ENCODE results near the gene EXT2.

EXT2 gene

GRCh38 chr11:44207292-44207691, 111.8 kb downstream of the EXT2 start:
- no peak for DNase-seq

DNA sequence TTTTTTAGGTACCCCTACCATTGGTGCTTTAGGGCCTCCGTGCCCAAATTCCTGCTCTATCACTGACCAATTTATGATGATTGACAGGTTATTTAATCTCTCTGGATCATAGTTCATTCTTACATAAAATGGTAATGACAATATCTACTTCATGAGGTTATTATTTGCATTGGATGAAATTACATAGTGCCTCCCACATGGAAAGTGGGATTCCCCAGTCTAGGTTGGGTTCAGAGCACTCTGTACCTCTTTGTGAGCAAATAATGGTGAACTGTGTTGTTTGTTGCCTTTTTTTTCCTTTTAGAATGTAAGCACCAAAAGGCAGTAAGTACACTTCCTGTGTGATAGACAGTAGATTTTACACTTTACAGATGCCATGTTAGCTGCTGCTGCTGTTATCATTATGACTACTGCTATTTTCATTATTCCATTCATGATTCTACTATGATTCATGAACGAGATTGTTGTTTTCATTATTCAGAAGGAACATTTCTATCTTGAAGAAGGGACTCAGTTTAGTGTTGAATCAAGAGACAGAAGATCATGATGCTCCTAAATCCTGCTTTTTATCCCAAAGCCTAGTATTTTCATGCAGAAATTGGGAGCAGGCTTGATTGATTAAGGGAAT, 113.6 kb downstream of the EXT2 start:
- no peak for DNase-seq

- no peak for DNase-seq
These were observed 116.7 kb downstream of the EXT2 start for GRCh38 chr11:44212128-44212527.

DNA sequence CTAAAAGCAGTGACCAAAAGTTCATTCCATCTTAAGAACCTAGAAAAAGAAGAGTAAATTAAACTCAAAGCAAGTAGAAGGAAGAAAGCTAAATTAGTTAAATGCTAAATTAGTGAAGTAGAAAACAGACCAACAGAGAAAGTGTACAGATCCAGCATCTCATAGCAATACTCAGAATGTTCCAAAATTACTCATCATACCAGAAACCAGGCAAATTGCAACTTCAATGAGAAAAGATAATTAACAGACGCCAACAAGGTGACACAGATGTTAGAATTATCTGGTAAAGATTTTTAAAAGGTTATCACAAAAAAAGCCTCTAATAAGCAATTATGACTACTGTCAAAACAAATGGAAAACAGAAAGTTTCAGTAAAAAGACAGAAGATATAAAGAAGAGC, 117.7 kb downstream of the EXT2 start:
- no peak for DNase-seq

DNA sequence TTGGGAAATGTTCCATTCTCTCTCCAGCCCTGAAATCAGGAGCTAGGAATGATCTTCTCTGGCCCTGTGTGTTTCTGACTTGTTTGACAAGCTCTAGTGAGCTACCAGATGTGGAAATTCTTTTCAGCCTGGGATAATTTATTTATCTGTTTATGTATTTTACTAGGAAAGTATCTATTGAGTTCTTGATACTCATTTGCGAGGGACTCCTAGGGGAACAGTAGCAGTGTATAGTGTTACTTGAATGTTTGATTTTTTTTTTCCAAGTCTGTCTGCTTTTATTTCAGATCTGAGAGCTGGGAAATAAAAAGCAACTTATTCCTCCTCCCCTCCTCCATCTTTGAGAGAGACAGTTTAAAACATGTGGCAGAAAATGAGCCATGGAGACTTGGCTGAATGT, 122.0 kb downstream of the EXT2 start:
- no peak for DNase-seq

GRCh38 chr11:44219830-44220796, 124.6 kb downstream of the EXT2 start:
- no peak for DNase-seq

- no peak for DNase-seq
These were observed 126.0 kb downstream of the EXT2 start for GRCh38 chr11:44221456-44221855.

DNA sequence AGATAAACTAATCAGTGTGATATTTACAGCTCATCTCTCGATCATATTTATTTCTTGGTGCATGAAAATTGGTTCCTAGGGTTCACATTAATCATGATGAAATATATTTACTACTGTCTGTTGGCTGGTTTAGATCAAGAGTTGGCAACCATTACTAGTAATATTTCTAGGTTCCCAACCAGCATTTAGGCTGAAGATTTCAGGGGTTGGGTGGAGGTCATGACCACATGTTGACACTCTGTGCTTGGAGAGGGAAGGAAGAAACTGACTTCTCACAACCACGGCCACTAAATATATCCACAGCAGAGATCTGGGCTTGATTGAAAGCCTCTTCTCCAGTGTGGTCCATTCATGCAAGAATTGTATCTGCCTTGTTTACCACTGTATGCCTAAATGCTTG, 126.5 kb downstream of the EXT2 start:
- no peak for DNase-seq

DNA sequence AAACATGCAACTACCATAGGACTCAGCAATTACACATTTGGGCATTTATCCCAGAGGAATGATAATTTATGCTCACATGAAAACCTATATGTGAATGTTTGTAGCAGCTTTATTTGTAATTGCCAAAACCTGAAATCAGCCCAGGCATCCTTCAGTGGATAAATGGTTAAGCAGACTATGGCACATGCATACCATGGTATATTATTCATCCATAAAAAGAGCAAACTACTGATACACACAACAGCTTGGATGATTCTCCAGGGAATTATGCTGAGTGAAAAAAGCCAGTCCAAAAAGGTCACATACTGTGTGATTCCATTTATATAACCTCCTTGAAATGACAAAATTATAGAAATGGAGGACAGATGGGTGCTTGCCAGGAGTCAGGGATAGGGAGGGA, 127.8 kb downstream of the EXT2 start:
- no peak for DNase-seq

- DNase-seq, result no peak
These were observed 129.5 kb downstream of the EXT2 start for GRCh38 chr11:44224867-44225501.

- no peak for DNase-seq
These were observed 131.0 kb downstream of the EXT2 start for GRCh38 chr11:44226490-44226889.

DNA sequence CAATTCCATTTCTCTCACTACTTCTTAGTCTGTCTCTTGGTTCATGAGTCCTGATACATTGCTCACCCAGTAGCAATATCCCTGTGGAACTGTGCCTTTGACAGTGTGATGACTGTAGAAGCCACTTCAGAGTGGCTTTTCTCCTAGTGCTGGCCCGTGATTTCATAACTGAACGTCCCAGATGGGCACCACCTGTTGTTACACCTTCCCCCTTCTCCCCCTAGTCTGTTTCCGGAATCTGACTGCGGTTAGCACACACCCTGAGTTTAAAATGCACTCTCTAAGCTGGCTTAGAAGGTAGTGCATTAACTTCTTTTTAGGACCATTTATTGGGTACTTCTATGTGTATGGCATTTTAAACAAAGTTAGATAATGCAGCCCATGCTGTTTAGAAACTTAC, 131.5 kb downstream of the EXT2 start:
- no peak for DNase-seq

DNA sequence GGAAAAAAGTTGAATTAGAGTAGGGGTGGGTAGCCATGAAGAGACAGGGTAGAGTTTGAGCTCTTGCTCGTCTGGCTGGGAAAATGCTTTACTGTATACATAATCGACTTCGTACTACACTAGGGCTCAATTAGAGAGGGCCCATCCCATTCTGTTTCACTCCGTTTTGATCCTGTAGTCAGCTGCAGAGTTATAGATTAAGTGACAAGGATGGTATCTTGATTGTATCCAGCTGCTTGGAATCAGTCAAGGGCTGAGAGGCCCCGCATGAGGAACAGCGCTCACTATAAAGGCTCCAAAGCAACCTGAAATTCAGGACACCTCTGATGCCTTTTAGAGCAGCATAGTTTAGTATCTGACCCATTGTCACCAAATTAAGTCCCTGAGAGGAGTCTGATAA, 132.9 kb downstream of the EXT2 start:
- DNase-seq, result no peak

GRCh38 chr11:44229098-44229497, 133.6 kb downstream of the EXT2 start:
- DNase-seq, result no peak

DNA sequence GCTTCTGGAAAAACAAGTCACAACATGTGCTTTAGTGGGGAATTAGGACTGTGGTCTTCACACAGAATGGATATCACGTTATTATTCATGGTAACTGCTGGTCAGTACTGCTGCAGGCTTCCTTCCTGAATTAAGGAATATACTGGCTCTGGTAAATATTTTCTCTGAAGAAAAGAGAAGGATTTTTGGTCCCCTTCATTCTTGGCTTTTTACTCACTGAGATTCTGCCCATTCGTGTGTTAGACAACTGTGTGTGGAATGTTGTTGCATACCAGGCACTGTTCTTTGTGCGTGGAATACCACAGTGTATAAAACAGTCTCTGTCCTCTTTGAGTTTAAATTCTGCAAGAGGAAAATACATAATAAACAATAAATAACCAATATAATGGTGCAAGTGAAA, 134.1 kb downstream of the EXT2 start:
- DNase-seq, result no peak

DNA sequence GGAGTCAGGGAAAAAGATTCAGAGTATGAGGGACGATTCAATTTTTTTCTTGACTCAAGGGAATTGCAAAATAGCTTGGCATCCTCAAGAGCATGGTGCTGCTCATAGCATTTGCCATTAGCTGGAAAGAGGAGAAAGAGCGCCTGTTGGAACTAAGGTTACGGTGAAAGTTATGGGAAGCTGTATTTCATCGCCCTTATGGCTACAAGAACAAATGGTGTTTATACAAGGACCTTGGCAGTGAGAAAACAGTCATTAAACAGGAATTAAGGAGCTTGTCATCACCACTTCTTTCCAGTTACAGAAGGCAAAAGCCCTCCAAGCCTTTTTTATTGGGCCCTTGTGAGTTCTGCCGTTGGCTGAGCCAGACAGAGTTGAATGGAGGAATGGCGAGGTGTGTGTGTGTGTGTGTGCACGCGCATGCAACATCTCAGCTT, 140.3 kb downstream of the EXT2 start:
- no peak for DNase-seq

DNA sequence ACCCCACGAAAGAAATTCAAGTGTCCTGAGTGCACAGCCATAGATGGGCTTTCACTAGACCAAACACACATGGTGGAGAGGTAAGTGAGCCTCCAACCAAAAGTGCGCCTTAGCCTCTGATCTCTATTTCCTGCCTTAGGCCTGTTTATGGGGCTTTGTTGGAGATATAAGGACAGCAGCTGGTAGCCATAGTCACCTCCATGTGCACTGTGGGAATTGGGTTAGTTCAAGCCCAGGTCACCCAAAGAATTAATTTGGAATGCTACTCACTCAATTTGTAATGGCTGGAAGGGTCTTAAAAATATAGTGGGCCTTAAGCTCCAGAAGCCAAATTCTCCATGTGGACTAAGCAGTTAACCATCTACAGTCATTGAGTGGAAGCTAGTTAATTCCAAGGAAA, 140.8 kb downstream of the EXT2 start:
- DNase-seq, result no peak

DNA sequence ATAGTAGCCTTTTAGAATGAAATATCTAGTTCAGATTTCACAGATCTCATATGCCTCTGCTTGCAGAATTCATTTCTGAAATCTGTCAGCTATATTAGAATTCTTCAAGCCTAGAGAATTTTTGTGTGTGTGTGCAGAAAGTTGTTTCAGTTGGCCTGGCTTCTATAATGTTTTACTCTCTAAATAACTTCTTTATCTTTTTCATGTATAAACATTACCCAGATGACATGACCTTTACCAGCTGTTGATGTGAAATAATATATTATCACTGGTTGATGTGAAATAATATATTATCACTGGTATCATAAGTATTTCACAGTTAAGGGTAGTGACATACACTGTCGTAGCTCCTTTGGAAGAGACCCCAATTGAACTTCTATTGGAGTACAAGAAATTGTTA, 141.7 kb downstream of the EXT2 start:
- no peak for DNase-seq

- no peak for DNase-seq
These were observed 146.4 kb downstream of the EXT2 start for GRCh38 chr11:44241851-44242250.

DNA sequence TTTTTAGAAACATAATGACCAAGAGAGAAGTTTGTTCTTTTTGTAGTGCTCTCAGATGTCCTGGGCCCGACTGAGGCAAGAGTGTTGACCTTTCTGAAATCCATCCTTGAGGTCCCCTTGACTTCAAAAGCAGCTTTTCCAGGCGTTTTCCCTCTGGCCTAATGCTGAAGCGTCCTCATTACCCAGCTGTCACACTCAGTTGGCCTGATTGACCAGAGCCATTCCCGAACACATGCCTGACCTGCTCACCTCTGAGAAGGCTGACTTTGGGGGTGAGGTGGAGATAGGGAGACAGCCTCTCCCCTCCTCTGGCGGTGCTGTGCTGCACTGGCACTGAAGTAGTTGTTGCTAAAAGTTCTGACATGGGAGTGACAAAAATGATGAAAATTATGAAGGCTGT, 147.6 kb downstream of the EXT2 start:
- DNase-seq, result no peak

GRCh38 chr11:44243595-44244343, 148.3 kb downstream of the EXT2 start:
- DNase-seq, result no peak

DNA sequence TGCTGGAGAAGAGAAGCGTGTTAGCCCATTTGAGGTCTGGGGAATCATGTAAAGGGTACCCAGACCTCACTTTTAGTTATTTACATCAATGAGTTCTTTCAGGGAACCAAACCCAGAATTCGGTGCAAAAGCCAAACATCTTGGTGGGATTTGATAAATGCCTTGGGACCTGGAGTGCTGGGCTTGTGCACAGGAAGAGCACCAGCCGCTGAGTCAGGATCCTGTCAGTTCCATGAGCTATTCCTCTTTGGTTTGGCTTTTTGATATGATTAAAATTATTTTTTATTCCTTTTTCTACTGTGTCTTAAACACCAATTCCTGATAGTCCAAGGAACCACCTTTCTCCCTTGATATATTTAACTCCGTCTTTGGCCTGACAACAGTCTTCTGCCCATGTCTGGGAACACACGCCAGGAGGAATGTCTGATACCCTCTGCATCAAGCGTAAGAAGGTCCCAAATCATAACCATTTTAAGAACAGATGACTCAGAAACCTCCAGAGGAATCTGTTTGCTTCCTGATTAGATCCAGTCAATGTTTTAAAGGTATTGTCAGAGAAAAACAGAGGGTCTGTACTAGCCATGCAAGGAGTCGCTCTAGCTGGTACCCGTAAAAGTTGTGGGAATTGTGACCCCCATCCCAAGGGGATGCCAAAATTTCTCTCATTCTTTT, 149.3 kb downstream of the EXT2 start:
- no peak for DNase-seq

DNA sequence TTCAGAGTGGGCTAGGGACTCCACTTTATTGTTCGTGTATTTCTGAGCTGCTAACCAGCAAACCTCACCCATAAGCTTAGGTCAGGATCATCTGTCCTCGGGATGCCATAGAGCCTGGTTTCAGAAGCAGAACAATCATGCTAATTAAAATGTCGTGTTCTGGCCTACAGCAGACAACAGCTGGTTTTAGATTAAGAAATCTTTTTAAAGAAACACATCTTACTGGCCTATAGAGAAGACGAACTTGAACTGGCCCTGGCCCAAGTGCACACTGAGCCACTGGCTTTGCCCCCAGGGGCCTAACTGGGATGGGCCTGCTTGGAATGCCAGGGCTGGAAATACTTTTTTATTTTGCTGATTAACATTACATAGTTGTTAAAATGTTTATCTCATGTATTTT, 151.2 kb downstream of the EXT2 start:
- DNase-seq, result no peak
